HEK293 (cell line): ENCODE results near the gene DOCK4.
A peak's percentile ranks its signal among the peaks of the same experiment; 100 is the strongest.

Source experiments
- CTCF ChIA-PET: fragments of 350-600 bp; formaldehyde crosslinking; extraction: SDS; loops from one replicate; lab custom pipeline; 2021; ENCODE audit warnings: antibody characterized with exemption; lab: Yijun Ruan, JAX
- POLR2A ChIA-PET: fragments of 300-600 bp; formaldehyde crosslinking; extraction: SDS; loops from one replicate; lab custom pipeline; 2020; ENCODE audit warnings: antibody characterized with exemption, inconsistent platforms; lab: Yijun Ruan, JAX
- H3K27ac ChIP-seq: fragments of 200-500 bp; sonication (Bioruptor generic); 2 replicates; pipeline ENCODE4 v1.5.1; 2014; ENCODE audit warnings: low read depth, low read length, control low read depth, inconsistent platforms; ENCODE audit errors: extremely low read depth
- H3K36me3 ChIP-seq, 2 experiments: fragments of 200-500 bp in 1 of 2; sonication (Bioruptor generic) in 1 of 2; 1 replicate in 1 of 2; 2 replicates in 1 of 2; pipeline ENCODE4 v1.5.1; 2014 to 2017; ENCODE audit warnings: inconsistent platforms in 2 of 2, low read length in 2 of 2; ENCODE audit not compliant: control insufficient read depth in 2 of 2, insufficient read depth in 1 of 2
- H3K4me1 ChIP-seq: fragments of 200-500 bp; sonication (Bioruptor generic); 2 replicates; pipeline ENCODE4 v1.5.1; 2014; ENCODE audit warnings: mild to moderate bottlenecking, low read length, inconsistent platforms; ENCODE audit not compliant: control insufficient read depth, insufficient read depth
- H3K4me3 ChIP-seq: 2 replicates; pipeline ENCODE4 v1.5.1; 2011; ENCODE audit warnings: low read depth, mild to moderate bottlenecking, control low read depth, low read length, moderate library complexity
- H3K9me3 ChIP-seq: fragments of 200-500 bp; sonication (Bioruptor generic); 2 replicates; pipeline ENCODE4 v1.5.1; 2014; ENCODE audit warnings: low read depth, low read length, inconsistent platforms; ENCODE audit not compliant: control insufficient read depth, insufficient read depth
- KLF9 ChIP-seq: fragments of 450-650 bp; formaldehyde crosslinking; IDR thresholded peaks from 2 replicates; pipeline ENCODE4 v1.5.1; 2016; ENCODE audit warnings: missing biosample characterization, missing genetic modification characterization, low read depth
- SCRT2 ChIP-seq: fragments of 450-650 bp; formaldehyde crosslinking; IDR thresholded peaks from 2 replicates; pipeline ENCODE4 v1.5.1; 2016; ENCODE audit warnings: missing biosample characterization, missing genetic modification characterization
- ZBTB7A ChIP-seq: fragments of 450-650 bp; formaldehyde crosslinking; IDR thresholded peaks from 2 replicates; pipeline ENCODE4 v1.5.1; 2016; ENCODE audit warnings: low read depth, missing biosample characterization, missing genetic modification characterization
- ZFP41 ChIP-seq: fragments of 450-650 bp; formaldehyde crosslinking; IDR thresholded peaks from 2 replicates; pipeline ENCODE4 v1.5.1; 2016; ENCODE audit warnings: missing biosample characterization, missing genetic modification characterization, borderline replicate concordance
- ZNF132 ChIP-seq: fragments of 450-650 bp; formaldehyde crosslinking; IDR thresholded peaks from 2 replicates; pipeline ENCODE4 v1.5.1; 2017; ENCODE audit warnings: missing biosample characterization, missing genetic modification characterization, borderline replicate concordance
- ZNF138 ChIP-seq: fragments of 450-650 bp; formaldehyde crosslinking; IDR thresholded peaks from 2 replicates; pipeline ENCODE4 v1.5.1; 2016; ENCODE audit warnings: missing biosample characterization, missing genetic modification characterization, borderline replicate concordance
- ZNF239 ChIP-seq: fragments of 450-650 bp; formaldehyde crosslinking; IDR thresholded peaks from 2 replicates; pipeline ENCODE4 v1.5.1; 2016; ENCODE audit warnings: missing biosample characterization, missing genetic modification characterization
- ZNF248 ChIP-seq: fragments of 450-650 bp; formaldehyde crosslinking; IDR thresholded peaks from 2 replicates; pipeline ENCODE4 v1.5.1; 2017; ENCODE audit warnings: missing biosample characterization, missing genetic modification characterization
- ZNF280C ChIP-seq: fragments of 450-650 bp; formaldehyde crosslinking; IDR thresholded peaks from 2 replicates; pipeline ENCODE4 v1.5.1; 2016; ENCODE audit warnings: missing biosample characterization, missing genetic modification characterization
- ZNF292 ChIP-seq: fragments of 450-650 bp; formaldehyde crosslinking; IDR thresholded peaks from 2 replicates; pipeline ENCODE4 v1.5.1; 2016; ENCODE audit warnings: low read depth, missing biosample characterization, missing genetic modification characterization, borderline replicate concordance
- ZNF426 ChIP-seq: fragments of 450-650 bp; formaldehyde crosslinking; IDR thresholded peaks from 2 replicates; pipeline ENCODE4 v1.5.1; 2017; ENCODE audit warnings: missing biosample characterization, missing genetic modification characterization, mild to moderate bottlenecking, inconsistent platforms, moderate library complexity
- ZNF449 ChIP-seq: fragments of 450-650 bp; formaldehyde crosslinking; IDR thresholded peaks from 2 replicates; pipeline ENCODE4 v1.5.1; 2017; ENCODE audit warnings: missing biosample characterization, mild to moderate bottlenecking, missing genetic modification characterization, moderate library complexity
- ZNF501 ChIP-seq: fragments of 450-650 bp; formaldehyde crosslinking; IDR thresholded peaks from 2 replicates; pipeline ENCODE4 v1.5.1; 2016; ENCODE audit warnings: missing biosample characterization, missing genetic modification characterization
- ZNF585B ChIP-seq: fragments of 450-650 bp; formaldehyde crosslinking; IDR thresholded peaks from 2 replicates; pipeline ENCODE4 v1.5.1; 2016; ENCODE audit warnings: missing biosample characterization, missing genetic modification characterization
- ZNF624 ChIP-seq: fragments of 450-650 bp; formaldehyde crosslinking; IDR thresholded peaks from 2 replicates; pipeline ENCODE4 v1.5.1; 2017; ENCODE audit warnings: missing biosample characterization, missing genetic modification characterization
- ZNF654 ChIP-seq: fragments of 450-650 bp; formaldehyde crosslinking; IDR thresholded peaks from 2 replicates; pipeline ENCODE4 v1.5.1; 2016; ENCODE audit warnings: low read depth, missing biosample characterization, missing genetic modification characterization
- ZNF777 ChIP-seq: fragments of 450-650 bp; formaldehyde crosslinking; IDR thresholded peaks from 2 replicates; pipeline ENCODE4 v1.5.1; 2017; ENCODE audit warnings: missing biosample characterization, missing genetic modification characterization, borderline replicate concordance
- TF ChIP-seq, protein P1 (sequence below): fragments of 450-650 bp; formaldehyde crosslinking; IDR thresholded peaks from 2 replicates; pipeline ENCODE4 v1.5.0; 2017; ENCODE audit warnings: missing biosample characterization, missing genetic modification characterization, borderline replicate concordance

DOCK4 gene

GRCh38 chr7:111954474-111955381 is 251.5 kb downstream of the DOCK4 start:
- Histone ChIP-seq H3K9me3 (no peaks in the 10 kb centered on the region), H3K4me3 (no peak overlapping the region), H3K36me3 (no peaks in the 10 kb centered on the region), H3K27ac (no peak overlapping the region), H3K4me1 (peaks cover 11% of the 10 kb centered on the region)
- ChIA-PET POLR2A (no interaction called here), CTCF (interaction anchor here (0.6 kb wide), 1 partner anchor 496 kb away, joined by 3 read pairs; no protein-coding TSS in a partner anchor)
- TF ChIP-seq ZNF449 (tag by site-specific recombination) (0 out of 2 replicates have a peak, but pooled peaks have one; percentile 31), ZNF426 (tag by site-specific recombination) (no peak), KLF9 (tag by site-specific recombination) (no peak), SCRT2 (tag by site-specific recombination) (no peak), ZNF292 (tag by site-specific recombination) (no peak)

- Histone ChIP-seq H3K4me1 (peaks cover 11% of the 10 kb centered on the region), H3K9me3 (no peaks in the 10 kb centered on the region), H3K36me3 (no peaks in the 10 kb centered on the region), H3K4me3 (no peak overlapping the region), H3K27ac (no peak overlapping the region)
- ChIA-PET POLR2A (no interaction called here), CTCF (interaction anchor here (0.6 kb wide), 1 partner anchor 497 kb away, joined by 3 read pairs; no protein-coding TSS in a partner anchor)
- TF ChIP-seq ZNF248 (tag by site-specific recombination), result no peak
- TF ChIP-seq, protein P1, sequence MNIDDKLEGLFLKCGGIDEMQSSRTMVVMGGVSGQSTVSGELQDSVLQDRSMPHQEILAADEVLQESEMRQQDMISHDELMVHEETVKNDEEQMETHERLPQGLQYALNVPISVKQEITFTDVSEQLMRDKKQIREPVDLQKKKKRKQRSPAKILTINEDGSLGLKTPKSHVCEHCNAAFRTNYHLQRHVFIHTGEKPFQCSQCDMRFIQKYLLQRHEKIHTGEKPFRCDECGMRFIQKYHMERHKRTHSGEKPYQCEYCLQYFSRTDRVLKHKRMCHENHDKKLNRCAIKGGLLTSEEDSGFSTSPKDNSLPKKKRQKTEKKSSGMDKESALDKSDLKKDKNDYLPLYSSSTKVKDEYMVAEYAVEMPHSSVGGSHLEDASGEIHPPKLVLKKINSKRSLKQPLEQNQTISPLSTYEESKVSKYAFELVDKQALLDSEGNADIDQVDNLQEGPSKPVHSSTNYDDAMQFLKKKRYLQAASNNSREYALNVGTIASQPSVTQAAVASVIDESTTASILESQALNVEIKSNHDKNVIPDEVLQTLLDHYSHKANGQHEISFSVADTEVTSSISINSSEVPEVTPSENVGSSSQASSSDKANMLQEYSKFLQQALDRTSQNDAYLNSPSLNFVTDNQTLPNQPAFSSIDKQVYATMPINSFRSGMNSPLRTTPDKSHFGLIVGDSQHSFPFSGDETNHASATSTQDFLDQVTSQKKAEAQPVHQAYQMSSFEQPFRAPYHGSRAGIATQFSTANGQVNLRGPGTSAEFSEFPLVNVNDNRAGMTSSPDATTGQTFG (tag by site-specific recombination), result no peak
Measured at GRCh38 chr7:111954056-111954455, 252.1 kb downstream of the DOCK4 start.

DNA sequence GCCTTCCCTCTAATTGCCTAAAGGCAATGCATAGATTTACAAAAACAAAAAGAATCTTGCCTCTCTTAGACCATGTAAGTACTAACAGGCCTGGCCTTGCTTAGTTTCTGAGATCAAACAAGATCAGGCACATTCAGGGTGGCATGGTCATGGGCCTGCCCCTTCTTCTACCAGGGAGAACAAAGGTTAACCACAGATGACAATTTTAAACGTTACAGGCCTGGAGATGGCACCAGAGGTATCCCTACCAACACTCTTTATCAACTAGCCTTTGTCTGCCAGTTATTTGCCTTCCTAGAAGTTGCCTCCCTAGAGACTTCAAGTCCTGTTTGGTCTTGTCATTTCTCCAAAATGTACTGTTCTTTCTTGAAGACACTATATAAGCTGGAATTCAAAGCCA is 252.6 kb downstream of the DOCK4 start:
- H3K36me3 ChIP-seq, result no peaks in the 10 kb centered on the region
- no peak overlapping the region for H3K27ac ChIP-seq
- TF ChIP-seq ZNF777 (tag by site-specific recombination) (no peak), ZNF654 (tag by site-specific recombination) (peak; percentile 48)
- H3K4me3 ChIP-seq, result no peak overlapping the region
- ChIA-PET POLR2A (no interaction called here), CTCF (interaction anchor here (0.6 to 0.7 kb wide), 3 partner anchors 100 to 497 kb away, joined by 3 to 5 read pairs (median 3); no protein-coding TSS in a partner anchor)
- no peaks in the 10 kb centered on the region for H3K9me3 ChIP-seq
- H3K4me1 ChIP-seq, result peaks cover 11% of the 10 kb centered on the region

- H3K36me3 ChIP-seq, result no peaks in the 10 kb centered on the region
- no peak overlapping the region for H3K27ac ChIP-seq
- no peak overlapping the region for H3K4me3 ChIP-seq
- H3K4me1 ChIP-seq, result peaks cover 7% of the 10 kb centered on the region
- no peaks in the 10 kb centered on the region for H3K9me3 ChIP-seq
- CTCF ChIA-PET, result interaction anchor here (0.6 to 0.7 kb wide), 2 partner anchors 101 to 515 kb away, joined by 3 to 4 read pairs; no protein-coding TSS in a partner anchor
- POLR2A ChIA-PET, result no interaction called here
- TF ChIP-seq ZNF426 (tag by site-specific recombination), result no peak
- no peak for TF ChIP-seq ZNF132 (tag by site-specific recombination)
- TF ChIP-seq ZNF585B (tag by site-specific recombination), result no peak
- no peak for TF ChIP-seq ZNF624
- no peak for TF ChIP-seq ZNF501
- no peak for TF ChIP-seq ZNF138 (tag by site-specific recombination)
- no peak for TF ChIP-seq ZFP41 (tag by site-specific recombination)
- no peak for TF ChIP-seq ZNF239
- TF ChIP-seq ZBTB7A (tag by site-specific recombination), result no peak
- TF ChIP-seq ZNF280C (tag by site-specific recombination), result no peak
Measured at GRCh38 chr7:111952783-111953182, 253.4 kb downstream of the DOCK4 start.
